Bronchial epithelial cell (primary cell): Measurements from ENCODE around the gene PCDHGB1. TPM values are rescaled to one million over a fixed set of nuclear protein-coding genes. Genes with fewer than 3 reads are reported as not detected.
A peak's percentile ranks its signal among the peaks of the same experiment; 100 is the strongest.
"Not testable (repeated sequence)": the region's sequence is repeated elsewhere in the genome, so short reads cannot be mapped to it uniquely, and the experiment has no call there.

Source experiments
- DNase-seq: peaks from one replicate; pipeline ENCODE4 v3.0.0-alpha.2; 2010; ENCODE audit warnings: low read depth
- FAIRE-seq: peaks from 2 replicates; lab custom pipeline; 2011; peaks lifted over from hg19 to GRCh38; lab: Jason Lieb, UNC
- H3K27me3 ChIP-seq: 2 replicates; pipeline ENCODE4 v1.5.1; 2011; ENCODE audit warnings: low read length; ENCODE audit not compliant: control insufficient read depth, insufficient read depth
- H3K36me3 ChIP-seq: 2 replicates; pipeline ENCODE4 v1.5.1; 2011; ENCODE audit warnings: low read length; ENCODE audit not compliant: control insufficient read depth, insufficient read depth
- H3K4me3 ChIP-seq: 2 replicates; pipeline ENCODE4 v1.5.1; 2011; ENCODE audit warnings: mild to moderate bottlenecking, low read depth, low read length, control low read depth
- CTCF ChIP-seq: IDR thresholded peaks from 2 replicates; pipeline ENCODE4 v1.5.1; 2011; ENCODE audit warnings: mild to moderate bottlenecking, moderate library complexity, low read length, control low read depth, inconsistent platforms; ENCODE audit not compliant: insufficient read depth, severe bottlenecking
- total RNA-seq: library from RNA; depleted of rRNA; stranded (reverse); fragments of >200 nt; gene quantifications from 2 replicates; pipeline ENCODE4 v1.2.1, GENCODE V29; 2014

PCDHGB1 gene
- total RNA-seq: under 0.01 and 0.26 TPM in 2 replicates

- peak; percentile 18 for DNase-seq
- FAIRE-seq: peak; percentile 23
- Histone ChIP-seq H3K27me3 (no peaks in the 10 kb centered on the region), H3K4me3 (peak within 1 kb of the TSS; percentile 9), H3K36me3 (no peaks in the 10 kb centered on the region)
- TF ChIP-seq CTCF: peak; percentile 58
These were observed at the start of gene PCDHGB1 for GRCh38 chr5:141349917-141350619. PCDHGB1 (plus strand) TSS chr5:141350099; CDS start chr5:141350261, 162 bp downstream.

GRCh38 chr5:141303756-141304155 lies 46.1 kb upstream of the PCDHGB1 start, which contains the start of gene SLC25A2:
SLC25A2 (minus strand) TSS chr5:141304049; CDS start chr5:141303865, 184 bp downstream.
- no peaks in the 10 kb centered on the region for H3K27me3 ChIP-seq
- no peak for DNase-seq
- TF ChIP-seq CTCF: no peak
- no peak for FAIRE-seq
- H3K36me3 ChIP-seq: no peaks in the 10 kb centered on the region
- H3K4me3 ChIP-seq: no peak within 1 kb of the TSS

GRCh38 chr5:141306630-141307029 lies 43.3 kb upstream of the PCDHGB1 start:
- H3K27me3 ChIP-seq: no peaks in the 10 kb centered on the region
- no peak for TF ChIP-seq CTCF
- no peak for DNase-seq
- FAIRE-seq: no peak
- H3K4me3 ChIP-seq: no peak overlapping the region
- H3K36me3 ChIP-seq: no peaks in the 10 kb centered on the region

- Histone ChIP-seq H3K4me3 (no peak overlapping the region), H3K27me3 (no peaks in the 10 kb centered on the region), H3K36me3 (no peaks in the 10 kb centered on the region)
- no peak for TF ChIP-seq CTCF
- DNase-seq (no peak), FAIRE-seq (no peak)
These were observed 36.2 kb upstream of the PCDHGB1 start for GRCh38 chr5:141313711-141314110.

GRCh38 chr5:141316963-141317362 lies 32.9 kb upstream of the PCDHGB1 start:
- not testable (repeated sequence) for DNase-seq, H3K4me3 ChIP-seq, H3K36me3 ChIP-seq, H3K27me3 ChIP-seq, FAIRE-seq

- Histone ChIP-seq H3K27me3 (no peaks in the 10 kb centered on the region), H3K4me3 (no peak overlapping the region), H3K36me3 (peaks cover 2% of the 10 kb centered on the region)
- no peak for TF ChIP-seq CTCF
- no peak for FAIRE-seq
- DNase-seq: no peak
These were observed 30.7 kb upstream of the PCDHGB1 start for GRCh38 chr5:141319202-141319601.
